ENCODE data around the gene ULK2. TPM values are rescaled to one million over a fixed set of nuclear protein-coding genes. Genes with fewer than 3 reads are reported as not detected.

Gene ULK2
- total RNA-seq, 8 experiments from 2014 or later, result 3.3 to 32.7 (median 22.4) TPM

DNA sequence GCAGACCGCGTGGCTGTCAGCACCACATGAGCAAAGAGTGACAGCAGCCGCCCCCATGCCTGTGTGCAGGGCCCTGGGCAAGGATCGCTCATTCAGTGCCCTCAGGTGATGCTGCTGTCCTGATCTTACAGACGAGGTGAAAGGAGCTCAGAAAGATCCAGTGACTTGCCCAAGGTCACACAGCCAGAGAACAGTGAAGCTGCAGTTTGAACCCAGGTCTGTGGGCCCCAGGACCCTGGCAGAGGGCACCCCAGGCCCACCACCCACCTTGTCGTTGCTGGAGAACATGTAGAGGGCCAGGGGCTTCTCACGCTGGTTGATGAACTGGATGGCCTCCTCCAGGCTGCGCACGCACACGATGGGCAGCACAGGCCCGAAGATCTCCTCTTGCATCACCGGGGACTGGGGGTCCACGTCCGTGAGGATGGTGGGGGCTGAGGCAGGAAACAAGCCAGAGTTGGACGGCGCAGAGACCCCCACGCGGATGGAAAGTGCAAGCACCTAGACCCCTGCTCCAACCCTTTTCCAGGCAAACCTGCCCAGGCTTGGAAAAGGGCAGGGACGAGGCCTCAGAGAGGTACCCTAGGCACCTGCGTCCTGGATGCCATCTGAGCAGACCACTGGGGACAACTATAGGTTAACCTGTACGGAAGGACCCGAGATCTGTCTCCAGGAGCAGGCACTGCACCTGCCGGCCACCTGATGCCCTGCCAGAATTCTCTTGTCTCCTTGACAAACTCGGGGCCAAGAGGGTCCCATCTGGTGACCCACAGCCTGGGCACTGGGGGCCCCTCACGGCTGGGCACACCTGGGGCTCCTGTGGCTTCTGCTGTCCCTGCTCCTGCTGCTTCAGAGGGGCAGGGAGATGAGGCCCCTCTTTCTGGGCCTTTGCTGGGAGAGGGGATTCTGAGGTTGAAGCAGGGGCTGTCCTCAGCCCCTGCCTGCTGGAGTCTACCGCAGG, 128.2 kb downstream of the ULK2 start:
- no peak overlapping the region for H3K4me3 ChIP-seq
- in situ Hi-C loops (cut with MboI; ENCODE audit: low pct_unique_long_range_greater_than_20kb in 2 of 9, low sequenced_read_pairs in 9 of 9, unreplicated experiment in 9 of 9), result no loop called here
- WGBS, 10 experiments, result 25 to 92% methylated on average over 2 to 7 of the region's 26 CpGs; no CpG with 5 or more reads in 8 of the 10 experiments
- ATAC-seq (replicated peaks in 6 of 8), result no peak
- no peak overlapping the region for H3K27ac ChIP-seq
- no peaks in the 10 kb centered on the region for H3K4me1 ChIP-seq (replicated peaks in 1 of 2)

DNA sequence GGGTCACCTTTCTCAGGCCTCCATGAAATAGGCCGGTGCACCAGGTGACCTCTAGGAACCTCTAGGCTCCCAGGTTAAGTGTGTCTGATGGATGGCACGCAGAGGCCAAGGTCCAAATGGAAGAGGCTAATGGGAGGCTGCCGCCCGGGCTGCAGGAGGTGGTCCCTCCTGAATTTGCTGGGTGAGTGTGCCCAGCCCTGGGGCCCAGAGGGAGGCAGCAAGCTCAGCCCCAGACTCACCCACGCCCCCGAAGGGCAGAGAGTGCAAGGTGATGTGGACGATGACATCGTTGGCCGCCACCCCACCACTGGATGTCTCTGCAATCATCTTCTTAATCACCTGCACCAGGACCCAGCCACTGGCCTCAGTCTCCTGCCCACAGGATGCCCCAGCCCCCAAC, 129.0 kb downstream of the ULK2 start:
- Histone ChIP-seq H3K4me1 (replicated peaks in 1 of 2) (no peaks in the 10 kb centered on the region), H3K4me3 (no peak overlapping the region), H3K27ac (no peak overlapping the region)
- in situ Hi-C loops (cut with MboI; ENCODE audit: low pct_unique_long_range_greater_than_20kb in 2 of 9, low sequenced_read_pairs in 9 of 9, unreplicated experiment in 9 of 9), result no loop called here
- no peak for ATAC-seq (replicated peaks in 6 of 8)
- WGBS, 10 experiments, result 73 to 100% (median 80%) methylated on average over 1 to 3 of the region's 9 CpGs; no CpG with 5 or more reads in 7 of the 10 experiments

DNA sequence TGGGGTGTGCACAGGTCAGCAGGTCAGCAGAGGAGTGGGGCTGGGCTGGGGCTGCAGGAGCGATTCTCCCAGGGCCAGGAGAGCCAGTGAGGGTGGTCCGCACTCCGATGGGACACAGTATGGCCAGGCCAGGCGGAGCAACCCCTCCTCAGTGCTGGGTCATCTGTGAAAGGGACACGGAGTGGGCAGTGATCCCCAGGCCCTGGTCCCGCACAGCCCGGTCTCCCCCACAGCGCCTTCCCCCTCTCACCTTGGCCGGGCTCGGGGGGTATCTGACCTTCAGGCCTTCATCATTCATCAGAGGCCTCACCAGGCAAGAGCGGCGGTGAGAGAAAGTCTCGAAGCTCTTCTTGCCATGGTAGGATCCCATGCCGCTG, 129.7 kb downstream of the ULK2 start:
- Histone ChIP-seq H3K4me3 (no peak overlapping the region), H3K4me1 (replicated peaks in 1 of 2) (no peaks in the 10 kb centered on the region), H3K27ac (no peak overlapping the region)
- ATAC-seq (replicated peaks in 6 of 8), result no peak
- 70 to 100% (median 94%) methylated on average over 1 to 3 of the region's 14 CpGs; no CpG with 5 or more reads in 6 of the 10 experiments for WGBS, 10 experiments
- in situ Hi-C loops (cut with MboI; ENCODE audit: low pct_unique_long_range_greater_than_20kb in 2 of 9, low sequenced_read_pairs in 9 of 9, unreplicated experiment in 9 of 9), result no loop called here

DNA sequence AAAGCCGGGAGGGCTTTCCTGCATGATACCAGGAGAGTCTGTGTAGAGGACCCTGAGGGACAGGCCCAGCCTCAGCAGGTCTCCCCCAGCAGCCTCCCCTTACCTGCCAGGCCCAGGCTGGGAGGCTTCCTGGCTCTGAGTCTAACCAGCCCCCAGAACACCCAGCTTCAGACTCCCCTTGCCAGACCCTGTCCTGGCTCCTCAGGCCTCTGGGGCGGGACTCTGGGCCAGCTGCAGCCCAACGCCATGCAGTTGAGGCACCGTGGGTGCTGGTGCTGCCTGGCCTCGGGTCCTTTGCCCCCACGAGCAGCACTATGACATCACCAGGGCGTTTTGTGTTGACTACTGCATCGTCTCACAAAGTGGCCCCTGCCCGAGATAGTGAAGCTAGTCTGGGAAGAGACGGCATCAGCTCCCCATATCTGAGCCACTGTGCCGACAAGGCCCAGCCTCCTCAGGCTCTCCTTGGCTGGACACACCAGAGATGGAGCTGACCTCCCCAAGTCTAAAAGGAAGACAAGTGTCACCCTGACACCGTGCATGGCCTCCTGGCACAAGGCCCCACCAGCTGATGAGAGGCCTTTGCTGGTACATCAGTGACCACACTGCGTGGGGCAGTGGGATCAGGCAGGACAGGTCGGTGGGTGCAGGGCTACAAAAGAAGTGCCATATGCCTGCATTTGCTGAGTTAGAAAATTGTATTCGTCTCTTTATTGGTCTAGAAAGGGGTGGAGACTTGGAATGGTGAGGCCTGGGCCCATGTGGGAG, 130.2 kb downstream of the ULK2 start:
- Histone ChIP-seq H3K4me3 (no peak overlapping the region), H3K4me1 (replicated peaks in 1 of 2) (no peaks in the 10 kb centered on the region), H3K27ac (no peak overlapping the region)
- 53 to 87% (median 79%) methylated on average over 1 to 5 of the region's 15 CpGs; no CpG with 5 or more reads in 4 of the 10 experiments for WGBS, 10 experiments
- in situ Hi-C loops (cut with MboI; ENCODE audit: low pct_unique_long_range_greater_than_20kb in 2 of 9, low sequenced_read_pairs in 9 of 9, unreplicated experiment in 9 of 9), result no loop called here
- no peak for ATAC-seq (replicated peaks in 6 of 8)

DNA sequence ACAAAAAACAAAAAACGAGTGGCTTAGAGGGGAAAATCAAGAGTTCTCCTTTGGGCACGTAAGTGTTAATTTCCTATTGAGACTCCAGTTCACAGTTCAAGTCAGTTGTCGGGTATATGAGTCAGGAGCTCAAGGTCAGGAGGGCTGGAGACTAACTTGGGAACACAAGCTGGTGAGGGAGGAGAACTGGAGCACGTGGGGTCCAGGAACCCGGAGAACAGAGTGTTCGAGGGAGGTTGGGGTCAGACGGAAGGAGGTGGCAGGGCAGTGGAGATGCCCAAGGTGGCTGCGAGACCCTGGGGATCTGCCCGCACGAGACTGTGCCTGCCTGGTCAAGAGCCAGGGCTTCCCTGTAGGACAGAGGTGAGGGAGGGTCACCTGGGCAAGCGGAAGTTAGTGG, 131.7 kb downstream of the ULK2 start:
- Histone ChIP-seq H3K4me3 (no peak overlapping the region), H3K4me1 (replicated peaks in 1 of 2) (no peaks in the 10 kb centered on the region), H3K27ac (no peak overlapping the region)
- in situ Hi-C loops (cut with MboI; ENCODE audit: low pct_unique_long_range_greater_than_20kb in 2 of 9, low sequenced_read_pairs in 9 of 9, unreplicated experiment in 9 of 9), result no loop called here
- ATAC-seq (replicated peaks in 6 of 8), result no peak
- WGBS, 10 experiments, result 30 to 100% (median 82%) methylated on average over 2 to 8 of the region's 11 CpGs; no CpG with 5 or more reads in 3 of the 10 experiments

DNA sequence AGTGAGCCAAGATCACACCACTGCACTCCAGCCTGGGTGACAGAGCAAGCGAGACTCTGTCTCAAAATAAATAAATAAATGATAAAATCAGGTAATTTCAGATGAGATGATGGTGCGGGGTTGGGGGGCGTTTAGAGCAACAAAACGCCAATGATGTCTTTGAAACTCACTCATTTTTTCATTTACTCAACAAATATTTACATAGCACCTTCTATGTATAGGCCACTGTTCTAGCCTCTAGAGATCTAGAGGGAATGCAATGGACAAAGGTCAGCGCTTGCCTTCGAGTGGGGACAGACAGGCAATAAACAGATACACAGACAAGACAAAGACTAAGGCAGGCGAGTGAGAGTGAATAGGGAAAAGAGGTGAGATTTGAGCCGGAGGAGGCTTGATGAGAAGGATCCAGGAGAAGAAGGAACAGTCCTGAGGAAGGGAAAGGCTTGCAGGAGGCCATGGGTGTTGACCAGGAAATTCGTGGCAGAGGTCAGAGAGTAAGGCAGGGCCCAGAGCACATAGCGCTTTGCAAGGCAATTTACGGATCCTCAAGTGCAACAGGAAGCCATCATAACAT, 133.7 kb downstream of the ULK2 start:
- H3K4me1 ChIP-seq (replicated peaks in 1 of 2), result no peaks in the 10 kb centered on the region
- in situ Hi-C loops (cut with MboI; ENCODE audit: low pct_unique_long_range_greater_than_20kb in 2 of 9, low sequenced_read_pairs in 9 of 9, unreplicated experiment in 9 of 9), result no loop called here
- 60 to 86% (median 76%) methylated on average over 1 to 11 of the region's 11 CpGs for WGBS, 10 experiments
- no peak overlapping the region for H3K4me3 ChIP-seq
- no peak for ATAC-seq (replicated peaks in 6 of 8)
- no peak overlapping the region for H3K27ac ChIP-seq

DNA sequence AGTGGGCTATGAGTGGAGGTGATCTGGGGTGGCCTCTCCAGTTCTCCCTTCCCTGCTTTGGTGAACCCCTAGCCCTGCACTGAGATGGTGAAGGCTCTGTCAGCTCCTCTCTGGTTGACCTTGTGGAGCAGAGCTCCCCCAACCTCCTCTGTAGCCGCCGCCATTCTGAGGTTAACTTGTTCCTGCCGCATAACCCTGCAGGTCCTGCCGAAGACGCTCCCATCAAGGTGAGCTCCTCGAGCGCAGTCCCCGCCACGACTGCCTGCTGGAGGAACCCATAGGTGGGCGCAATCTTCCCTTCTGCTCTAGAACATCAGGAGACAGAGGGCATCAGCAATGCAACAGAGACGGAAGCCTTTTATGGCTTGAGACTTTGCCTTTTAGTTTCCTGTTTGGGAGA, 136.1 kb downstream of the ULK2 start:
- Histone ChIP-seq H3K4me1 (replicated peaks in 1 of 2) (peaks cover 0 to 6% of the 10 kb centered on the region in 2 donors), H3K27ac (no peak overlapping the region), H3K4me3 (no peak overlapping the region)
- no peak for ATAC-seq (replicated peaks in 6 of 8)
- 80 to 100% (median 91%) methylated on average over 2 to 11 of the region's 11 CpGs; no CpG with 5 or more reads in 2 of the 10 experiments for WGBS, 10 experiments
- in situ Hi-C loops (cut with MboI; ENCODE audit: low pct_unique_long_range_greater_than_20kb in 2 of 9, low sequenced_read_pairs in 9 of 9, unreplicated experiment in 9 of 9), result no loop called here

DNA sequence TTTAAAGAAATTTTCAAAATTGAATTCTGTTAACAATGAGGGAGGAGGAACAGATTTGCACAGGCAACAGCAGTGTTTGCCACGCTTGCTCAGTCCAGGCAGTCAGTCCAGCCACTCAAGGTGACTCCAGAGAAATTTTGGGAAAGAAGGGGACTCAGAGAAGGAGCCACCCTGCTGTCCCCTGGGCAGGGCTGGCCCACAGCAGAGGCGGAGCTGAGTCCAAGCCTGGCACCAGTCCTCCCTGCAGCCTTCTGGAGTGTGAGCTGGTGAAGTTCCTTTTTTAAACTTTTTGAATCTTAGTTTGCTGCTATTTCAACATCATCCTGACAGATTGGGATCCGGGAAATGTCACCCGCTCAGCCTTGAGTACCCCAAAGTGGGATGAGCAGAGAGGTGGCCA, 136.9 kb downstream of the ULK2 start:
- H3K4me3 ChIP-seq, result no peak overlapping the region
- H3K27ac ChIP-seq, result no peak overlapping the region
- in situ Hi-C loops (cut with MboI; ENCODE audit: low pct_unique_long_range_greater_than_20kb in 2 of 9, low sequenced_read_pairs in 9 of 9, unreplicated experiment in 9 of 9), result no loop called here
- no peak for ATAC-seq (replicated peaks in 6 of 8)
- H3K4me1 ChIP-seq (replicated peaks in 1 of 2), result peaks cover 0 to 6% of the 10 kb centered on the region in 2 donors
- 0 to 100% (median 84%) methylated on average over 1 to 3 of the region's 4 CpGs; no CpG with 5 or more reads in 2 of the 10 experiments for whole genome bisulfite sequencing, 10 experiments

DNA sequence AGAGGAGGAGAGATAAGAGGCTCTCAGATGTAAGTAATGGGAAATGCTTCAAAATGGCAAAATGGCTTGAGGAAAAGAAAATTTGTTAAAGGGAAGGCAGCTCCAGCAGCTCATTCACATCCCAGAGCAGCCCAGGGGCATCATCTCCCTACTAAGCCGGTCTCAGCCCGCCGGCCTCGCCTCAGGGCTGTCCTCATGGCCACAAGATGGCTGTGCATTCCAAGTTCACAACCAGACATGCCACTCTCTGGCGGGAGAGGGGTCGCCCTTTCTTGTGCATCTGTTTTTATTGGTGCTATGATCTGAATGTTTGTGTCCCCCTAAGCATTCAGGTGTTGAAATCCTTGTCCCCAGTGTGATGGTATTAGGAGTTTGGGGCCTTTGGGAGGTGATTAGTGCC, 137.8 kb downstream of the ULK2 start:
- Histone ChIP-seq H3K4me1 (replicated peaks in 1 of 2) (peaks cover 0 to 6% of the 10 kb centered on the region in 2 donors), H3K4me3 (no peak overlapping the region), H3K27ac (no peak overlapping the region)
- no peak for ATAC-seq (replicated peaks in 6 of 8)
- WGBS, 10 experiments, result 80 to 100% (median 96%) methylated on average over 1 to 5 of the region's 6 CpGs; no CpG with 5 or more reads in 6 of the 10 experiments
- in situ Hi-C loops (cut with MboI; ENCODE audit: low pct_unique_long_range_greater_than_20kb in 2 of 9, low sequenced_read_pairs in 9 of 9, unreplicated experiment in 9 of 9), result no loop called here

DNA sequence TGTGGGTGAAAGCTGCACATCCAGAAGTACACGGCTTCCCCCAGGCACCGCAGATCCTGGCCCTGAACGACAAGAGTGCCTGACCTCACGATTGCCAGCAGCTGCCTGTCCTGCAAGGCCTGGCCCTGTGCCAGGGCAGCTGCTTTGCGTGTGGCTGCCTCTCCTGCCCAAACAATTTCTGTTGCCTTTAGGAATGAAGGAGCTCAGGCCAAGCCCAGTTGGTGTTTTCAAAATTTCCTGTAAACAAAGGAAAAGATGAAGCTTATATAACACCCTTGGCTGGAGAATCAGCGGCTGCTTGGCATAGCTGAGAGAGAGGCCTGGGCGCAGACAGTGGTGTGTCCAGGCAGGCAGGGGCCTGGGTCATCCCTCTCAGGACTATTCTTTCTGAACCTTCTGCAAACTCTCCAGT, 139.6 kb downstream of the ULK2 start:
- WGBS, 10 experiments, result 0 to 63% (median 40%) methylated on average over 1 to 5 of the region's 7 CpGs; no CpG with 5 or more reads in 5 of the 10 experiments
- H3K27ac ChIP-seq, result no peak overlapping the region
- H3K4me3 ChIP-seq, result no peak overlapping the region
- peak in 6 of 8 experiments; percentile 53 to 83 (median 63) for ATAC-seq (replicated peaks in 6 of 8)
- in situ Hi-C loops (cut with MboI; ENCODE audit: low pct_unique_long_range_greater_than_20kb in 2 of 9, low sequenced_read_pairs in 9 of 9, unreplicated experiment in 9 of 9), result no loop called here
- H3K4me1 ChIP-seq (replicated peaks in 1 of 2), result peaks cover 0 to 6% of the 10 kb centered on the region in 2 donors

DNA sequence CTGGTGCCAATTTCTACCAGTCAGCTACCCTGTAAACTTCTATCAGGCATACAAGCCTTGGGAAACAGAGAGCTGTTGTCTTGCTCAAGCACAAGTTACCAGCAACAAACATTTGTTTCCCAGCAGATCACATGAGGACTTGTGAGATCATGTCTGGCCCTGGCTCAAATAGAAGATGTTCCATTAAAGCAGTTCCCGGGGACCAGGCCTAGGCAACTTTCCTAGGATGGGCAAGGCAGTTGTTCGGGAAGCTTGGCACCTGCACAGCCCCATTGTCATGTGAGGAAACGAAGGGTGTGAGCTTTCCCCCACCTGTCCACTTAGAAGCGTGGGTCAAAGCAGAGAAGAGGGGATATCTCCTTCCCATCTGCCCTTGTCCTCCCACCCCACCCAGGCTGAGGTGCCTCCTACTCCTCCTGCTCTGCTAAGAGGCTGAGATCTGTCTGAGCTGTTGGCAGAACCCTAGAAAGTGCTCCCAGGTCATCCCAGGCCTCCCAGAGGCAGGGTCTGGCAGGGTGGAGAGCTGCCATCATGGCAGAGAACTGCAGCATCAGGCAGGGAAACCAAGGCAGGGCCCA, 140.1 kb downstream of the ULK2 start:
- no peak overlapping the region for H3K4me3 ChIP-seq
- H3K27ac ChIP-seq, result no peak overlapping the region
- WGBS, 10 experiments, result 17 to 100% (median 84%) methylated on average over 1 to 4 of the region's 4 CpGs; no CpG with 5 or more reads in 3 of the 10 experiments
- peak in 6 of 8 experiments; percentile 27 to 75 (median 54) for ATAC-seq (replicated peaks in 6 of 8)
- H3K4me1 ChIP-seq (replicated peaks in 1 of 2), result peaks cover 0 to 6% of the 10 kb centered on the region in 2 donors
- in situ Hi-C loops (cut with MboI; ENCODE audit: low pct_unique_long_range_greater_than_20kb in 2 of 9, low sequenced_read_pairs in 9 of 9, unreplicated experiment in 9 of 9), result no loop called here

DNA sequence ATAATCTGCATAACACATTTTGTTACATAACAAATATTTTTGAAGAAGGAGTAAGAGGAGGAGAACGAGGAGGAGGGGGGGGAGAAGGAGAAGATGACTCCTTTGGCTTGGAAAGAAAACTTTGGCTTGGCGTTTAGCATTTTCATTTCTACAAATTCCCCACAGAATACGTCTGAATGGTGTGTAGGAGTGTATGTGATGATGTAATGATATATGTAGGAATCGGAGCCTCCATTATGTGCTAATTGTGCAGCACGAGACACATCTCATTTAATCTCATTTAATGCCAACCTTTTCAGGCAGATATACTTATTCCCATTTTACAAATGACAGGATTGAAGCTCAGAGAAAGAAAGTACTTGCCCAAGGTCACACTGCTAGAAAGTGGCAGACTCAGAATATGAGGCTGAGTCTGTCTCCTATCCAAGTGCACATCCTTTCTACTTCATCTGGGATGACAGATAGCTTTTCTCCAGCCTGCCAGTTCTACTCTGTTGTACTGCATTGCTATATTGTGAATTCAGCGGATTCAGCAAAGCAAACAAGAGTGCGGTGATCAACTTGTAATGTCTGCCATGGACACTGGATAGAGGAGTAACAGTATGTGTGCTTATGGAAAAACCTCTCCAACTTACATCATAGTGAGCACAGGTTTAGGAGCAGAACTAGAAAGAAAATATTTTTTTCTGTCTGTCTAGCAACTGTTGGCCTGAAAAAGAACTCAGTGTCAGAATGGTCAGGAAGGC, 140.9 kb downstream of the ULK2 start:
- Histone ChIP-seq H3K4me1 (replicated peaks in 1 of 2) (peaks cover 0 to 6% of the 10 kb centered on the region in 2 donors), H3K27ac (no peak overlapping the region), H3K4me3 (no peak overlapping the region)
- in situ Hi-C loops (cut with MboI; ENCODE audit: low pct_unique_long_range_greater_than_20kb in 2 of 9, low sequenced_read_pairs in 9 of 9, unreplicated experiment in 9 of 9), result no loop called here
- 17 to 91% (median 77%) methylated on average over 1 to 6 of the region's 7 CpGs; no CpG with 5 or more reads in 2 of the 10 experiments for WGBS, 10 experiments
- ATAC-seq (replicated peaks in 6 of 8), result no peak

Data from motor neuron (in vitro differentiated cells).